ENCODE results near the gene CEP170.
"Not testable (repeated sequence)": the region's sequence is repeated elsewhere in the genome, so short reads cannot be mapped to it uniquely, and the experiment has no call there.

- not testable (repeated sequence) for TF ChIP-seq POLR2A, CTCF (IDR thresholded peaks at IDR 0.05)
These were observed 50.0 kb downstream of the CEP170 start for GRCh38 chr1:243205026-243205501.

Measured in uterus (tissue), 2 donors.